ENCODE data around the gene HOXB9.

DNA sequence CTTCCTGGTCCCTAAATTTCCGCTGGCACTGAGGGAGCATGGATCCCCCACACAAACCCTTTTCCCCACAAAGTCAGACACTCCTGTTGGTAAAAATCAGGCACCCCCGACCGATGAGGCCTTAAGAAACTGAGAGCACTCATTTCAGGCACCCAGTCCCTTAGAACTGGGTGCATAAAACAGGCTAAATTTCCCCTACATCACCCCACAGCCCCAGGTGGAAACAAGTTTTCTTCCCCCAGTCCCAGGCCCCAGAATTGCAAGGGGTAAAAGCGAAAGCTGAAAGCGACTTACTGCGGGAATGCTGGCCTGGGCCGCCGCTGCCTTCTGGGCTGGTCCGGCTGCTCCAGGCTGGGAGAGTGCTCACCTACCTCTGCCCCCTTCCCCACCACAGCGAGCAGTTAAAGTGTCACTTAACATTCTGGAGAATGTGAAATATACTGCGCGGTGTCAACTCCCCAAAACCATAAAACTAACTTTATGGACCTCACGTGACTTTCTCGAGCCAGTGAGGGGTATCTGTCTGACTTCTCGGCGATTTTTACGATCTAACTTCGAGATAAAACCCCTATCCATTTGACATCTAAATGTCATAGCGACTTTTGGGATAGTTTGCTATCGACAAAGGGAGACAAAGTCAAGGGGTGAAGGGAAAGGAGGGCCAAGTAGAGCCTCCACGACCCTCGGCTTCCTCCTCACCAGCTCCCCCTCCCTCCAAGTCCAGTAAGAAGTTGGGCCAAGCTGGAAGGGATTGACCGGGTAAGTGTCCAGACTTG is 36.1 kb downstream of the HOXB9 start, which contains the start of gene HOXB3:
- TF ChIP-seq CTCF (IDR thresholded peaks at IDR 0.05) (no peak), POLR2A (IDR thresholded peaks at IDR 0.05) (no peak)
